HepG2 (cell line): ENCODE measurements around the gene PIEZO1. TPM values are rescaled to one million over a fixed set of nuclear protein-coding genes. Genes with fewer than 3 reads are reported as not detected.
A peak's percentile ranks its signal among the peaks of the same experiment; 100 is the strongest.

Source experiments
- FOSL1 ChIP-seq: sonication (generic); formaldehyde crosslinking; IDR thresholded peaks from 2 replicates; pipeline ENCODE4 v1.9.0; 2021; ENCODE audit warnings: missing genetic modification reagents, borderline replicate concordance
- GATAD1 ChIP-seq: IDR thresholded peaks from 2 replicates; pipeline ENCODE4 v1.6.1; 2016; ENCODE audit warnings: missing genetic modification reagents, missing compliant biosample characterization
- KAT8 ChIP-seq: IDR thresholded peaks from 2 replicates; pipeline ENCODE4 v1.6.1; 2016; ENCODE audit warnings: missing genetic modification reagents, missing compliant biosample characterization
- KDM6A ChIP-seq: IDR thresholded peaks from 2 replicates; pipeline ENCODE4 v1.6.1; 2016; ENCODE audit warnings: low read depth
- MEIS2 ChIP-seq: sonication (generic); formaldehyde crosslinking; IDR thresholded peaks from 2 replicates; pipeline ENCODE4 v1.9.0; 2021; ENCODE audit warnings: mild to moderate bottlenecking, missing genetic modification reagents
- MTA1 ChIP-seq: sonication (generic); formaldehyde crosslinking; IDR thresholded peaks from 2 replicates; pipeline ENCODE4 v1.4.0; 2020; ENCODE audit warnings: missing genetic modification reagents, mild to moderate bottlenecking, borderline replicate concordance
- NFIB ChIP-seq: sonication (generic); formaldehyde crosslinking; IDR thresholded peaks from 2 replicates; pipeline ENCODE4 v1.9.0; 2021; ENCODE audit warnings: missing genetic modification reagents, mild to moderate bottlenecking, borderline replicate concordance
- ONECUT2 ChIP-seq: sonication (generic); formaldehyde crosslinking; IDR thresholded peaks from 2 replicates; pipeline ENCODE4 v1.4.0; 2020; ENCODE audit warnings: missing genetic modification reagents
- POLR2G ChIP-seq: fragments of 200-400 bp; formaldehyde crosslinking; IDR thresholded peaks from 2 replicates; pipeline ENCODE4 v1.6.1; 2018; ENCODE audit warnings: mild to moderate bottlenecking, low read depth, low read length, moderate library complexity
- REXO4 ChIP-seq: sonication (generic); formaldehyde crosslinking; IDR thresholded peaks from 2 replicates; pipeline ENCODE4 v1.8.0; 2022; ENCODE audit warnings: missing genetic modification reagents, mild to moderate bottlenecking, borderline replicate concordance
- SRF ChIP-seq: IDR thresholded peaks from 2 replicates; pipeline ENCODE4 v1.6.1; 2011; ENCODE audit warnings: mild to moderate bottlenecking, low read depth, low read length, moderate library complexity
- SRY ChIP-seq: sonication (generic); formaldehyde crosslinking; IDR thresholded peaks from 2 replicates; pipeline ENCODE4 v1.8.0; 2022; ENCODE audit warnings: mild to moderate bottlenecking, missing genetic modification reagents
- ZMYM4 ChIP-seq: sonication (generic); formaldehyde crosslinking; IDR thresholded peaks from 2 replicates; pipeline ENCODE4 v1.8.1; 2023; ENCODE audit warnings: mild to moderate bottlenecking, missing genetic modification reagents
- ZNF121 ChIP-seq: sonication (generic); formaldehyde crosslinking; IDR thresholded peaks from 2 replicates; pipeline ENCODE4 v1.5.0; 2020; ENCODE audit warnings: mild to moderate bottlenecking, missing genetic modification reagents
- ZNF326 ChIP-seq: sonication (generic); formaldehyde crosslinking; IDR thresholded peaks from 2 replicates; pipeline ENCODE4 v1.4.0; 2020; ENCODE audit warnings: missing genetic modification reagents, borderline replicate concordance
- ZNF430 ChIP-seq: sonication (generic); formaldehyde crosslinking; IDR thresholded peaks from 2 replicates; pipeline ENCODE4 v1.9.0; 2021; ENCODE audit warnings: mild to moderate bottlenecking, missing genetic modification reagents
- ZNF446 ChIP-seq: sonication (generic); formaldehyde crosslinking; IDR thresholded peaks from 2 replicates; pipeline ENCODE4 v1.5.0; 2020; ENCODE audit warnings: mild to moderate bottlenecking, missing genetic modification reagents
- ZNF589 ChIP-seq: sonication (generic); formaldehyde crosslinking; conservative IDR thresholded peaks from 2 replicates; pipeline ENCODE4 v1.8.0; 2022; ENCODE audit warnings: mild to moderate bottlenecking, moderate library complexity, missing genetic modification reagents
- ZNF761 ChIP-seq: sonication (generic); formaldehyde crosslinking; conservative IDR thresholded peaks from 2 replicates; pipeline ENCODE4 v1.4.0; 2020; ENCODE audit warnings: mild to moderate bottlenecking, missing genetic modification reagents
- ZNF777 ChIP-seq: sonication (generic); formaldehyde crosslinking; IDR thresholded peaks from 2 replicates; pipeline ENCODE4 v1.4.0; 2020; ENCODE audit warnings: missing genetic modification reagents
- ZNF883 ChIP-seq: sonication (generic); formaldehyde crosslinking; IDR thresholded peaks from 2 replicates; pipeline ENCODE4 v1.5.1; 2020; ENCODE audit warnings: mild to moderate bottlenecking, missing genetic modification reagents; ENCODE audit errors: not compliant biosample characterization
- ZSCAN21 ChIP-seq: sonication (generic); formaldehyde crosslinking; IDR thresholded peaks from 2 replicates; pipeline ENCODE4 v1.8.0; 2022; ENCODE audit warnings: mild to moderate bottlenecking, missing genetic modification reagents, moderate library complexity, borderline replicate concordance
- polyA plus RNA-seq, 8 experiments: library from polyadenylated mRNA; depleted of rRNA in 3 of 8; stranded (reverse) in 7 of 8; unstranded in 1 of 8; fragments of >200 nt; fragmentation: Illumina TruSeq in 4 of 8; extraction: Trizol in 4 of 8; gene quantifications; 2 replicates each; pipeline versions ENCODE4 v1.2.1 to v1.2.3, GENCODE V29; 2011 to 2016; ENCODE audit warnings: low read depth in 4 of 8, missing spikeins in 1 of 8, mixed read lengths in 1 of 8; ENCODE audit not compliant: insufficient read depth in 1 of 8
- total RNA-seq, 5 experiments: library from RNA; depleted of rRNA; stranded (reverse); fragments of >200 nt; fragmentation: Illumina TruSeq; extraction: Trizol; gene quantifications; 2 replicates each; pipeline ENCODE4 v1.2.3, GENCODE V29; 2016; ENCODE audit warnings: low read depth in 1 of 5
- TF ChIP-seq, protein P1 (sequence below): sonication (generic); formaldehyde crosslinking; IDR thresholded peaks from 2 replicates; pipeline ENCODE4 v1.4.0; 2020; ENCODE audit warnings: missing genetic modification reagents; ENCODE audit errors: not compliant biosample characterization
- TF ChIP-seq, protein P2 (sequence below): sonication (generic); formaldehyde crosslinking; IDR thresholded peaks from 2 replicates; pipeline ENCODE4 v1.4.0; 2020; ENCODE audit warnings: missing genetic modification reagents
- TF ChIP-seq, protein P3 (sequence below): sonication (generic); formaldehyde crosslinking; IDR thresholded peaks from 2 replicates; pipeline ENCODE4 v1.5.1; 2020; ENCODE audit warnings: mild to moderate bottlenecking, missing genetic modification reagents

PIEZO1 gene
- total and polyA plus RNA-seq, 2 of the 13 experiments (the other 11 are each of a cell fraction or from before 2014, with no cell fraction given) = 67.9 to 85.0 TPM

DNA sequence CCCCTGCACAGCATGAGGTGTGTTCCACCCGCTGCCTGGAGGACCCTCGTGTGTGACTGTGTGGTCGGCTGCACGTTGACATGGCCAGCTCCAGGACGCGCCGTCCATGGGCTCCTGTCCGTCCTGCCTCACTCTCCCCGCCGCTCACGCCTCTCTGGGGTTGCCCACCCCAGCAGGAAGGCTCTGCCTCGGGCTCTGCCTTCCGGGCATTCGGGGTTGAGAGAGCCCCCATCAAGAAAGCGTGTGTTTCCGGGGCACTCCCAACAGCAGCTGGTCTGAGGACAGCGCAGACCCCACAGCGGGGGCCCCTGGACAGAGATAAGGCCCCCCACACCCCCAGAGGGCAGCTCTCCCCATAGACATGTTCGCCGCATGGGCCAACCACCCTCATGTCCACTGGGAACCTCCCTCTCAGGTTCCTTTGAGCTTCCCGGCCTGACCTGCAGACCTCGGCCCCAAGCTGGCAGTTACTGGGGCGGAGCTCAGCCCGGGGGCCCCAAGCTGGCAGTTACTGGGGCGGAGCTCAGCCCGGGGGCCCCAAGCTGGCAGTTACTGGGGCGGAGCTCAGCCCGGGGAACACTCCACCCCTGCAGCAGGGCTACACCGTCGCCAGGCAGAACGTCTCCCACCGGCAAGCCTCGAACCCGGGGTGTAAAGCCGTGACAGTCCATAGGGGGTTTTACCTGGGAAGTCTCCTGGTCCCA, 8.4 kb upstream of the PIEZO1 start (continued):
- 0 out of 2 replicates have a peak, but pooled peaks have one; percentile 39 for TF ChIP-seq KAT8 (CRISPR knock-in tag)
- TF ChIP-seq KDM6A = peak; percentile 56; the same call in 1 of the 2 replicates
- TF ChIP-seq SRY (CRISPR knock-in tag) = peak; percentile 47; the same call in 1 of the 2 replicates
- TF ChIP-seq, protein P1, sequence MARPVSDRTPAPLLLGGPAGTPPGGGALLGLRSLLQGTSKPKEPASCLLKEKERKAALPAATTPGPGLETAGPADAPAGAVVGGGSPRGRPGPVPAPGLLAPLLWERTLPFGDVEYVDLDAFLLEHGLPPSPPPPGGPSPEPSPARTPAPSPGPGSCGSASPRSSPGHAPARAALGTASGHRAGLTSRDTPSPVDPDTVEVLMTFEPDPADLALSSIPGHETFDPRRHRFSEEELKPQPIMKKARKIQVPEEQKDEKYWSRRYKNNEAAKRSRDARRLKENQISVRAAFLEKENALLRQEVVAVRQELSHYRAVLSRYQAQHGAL (CRISPR knock-in tag) = no peak
- no peak for TF ChIP-seq MEIS2 (CRISPR knock-in tag)
- TF ChIP-seq NFIB (CRISPR knock-in tag) = no peak
- TF ChIP-seq MTA1 (CRISPR knock-in tag) = peak; percentile 70
- no peak for TF ChIP-seq ZSCAN21 (CRISPR knock-in tag)
- TF ChIP-seq, protein P2, sequence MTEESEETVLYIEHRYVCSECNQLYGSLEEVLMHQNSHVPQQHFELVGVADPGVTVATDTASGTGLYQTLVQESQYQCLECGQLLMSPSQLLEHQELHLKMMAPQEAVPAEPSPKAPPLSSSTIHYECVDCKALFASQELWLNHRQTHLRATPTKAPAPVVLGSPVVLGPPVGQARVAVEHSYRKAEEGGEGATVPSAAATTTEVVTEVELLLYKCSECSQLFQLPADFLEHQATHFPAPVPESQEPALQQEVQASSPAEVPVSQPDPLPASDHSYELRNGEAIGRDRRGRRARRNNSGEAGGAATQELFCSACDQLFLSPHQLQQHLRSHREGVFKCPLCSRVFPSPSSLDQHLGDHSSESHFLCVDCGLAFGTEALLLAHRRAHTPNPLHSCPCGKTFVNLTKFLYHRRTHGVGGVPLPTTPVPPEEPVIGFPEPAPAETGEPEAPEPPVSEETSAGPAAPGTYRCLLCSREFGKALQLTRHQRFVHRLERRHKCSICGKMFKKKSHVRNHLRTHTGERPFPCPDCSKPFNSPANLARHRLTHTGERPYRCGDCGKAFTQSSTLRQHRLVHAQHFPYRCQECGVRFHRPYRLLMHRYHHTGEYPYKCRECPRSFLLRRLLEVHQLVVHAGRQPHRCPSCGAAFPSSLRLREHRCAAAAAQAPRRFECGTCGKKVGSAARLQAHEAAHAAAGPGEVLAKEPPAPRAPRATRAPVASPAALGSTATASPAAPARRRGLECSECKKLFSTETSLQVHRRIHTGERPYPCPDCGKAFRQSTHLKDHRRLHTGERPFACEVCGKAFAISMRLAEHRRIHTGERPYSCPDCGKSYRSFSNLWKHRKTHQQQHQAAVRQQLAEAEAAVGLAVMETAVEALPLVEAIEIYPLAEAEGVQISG (CRISPR knock-in tag) = 0 out of 2 replicates have a peak, but pooled peaks have one; percentile 22
- no peak for TF ChIP-seq REXO4 (CRISPR knock-in tag)
- no peak for TF ChIP-seq SRF
- TF ChIP-seq ZNF761 = 0 out of 2 replicates have a peak, but pooled peaks have one; percentile 50
- 0 out of 2 replicates have a peak, but pooled peaks have one; percentile 4 for TF ChIP-seq GATAD1 (CRISPR knock-in tag)
- no peak for TF ChIP-seq ZNF326 (CRISPR knock-in tag)
- TF ChIP-seq ZNF430 = 0 out of 2 replicates have a peak, but pooled peaks have one; percentile 24
- no peak for TF ChIP-seq ZNF883 (CRISPR knock-in tag)
- TF ChIP-seq ONECUT2 = no peak
- TF ChIP-seq, protein P3, sequence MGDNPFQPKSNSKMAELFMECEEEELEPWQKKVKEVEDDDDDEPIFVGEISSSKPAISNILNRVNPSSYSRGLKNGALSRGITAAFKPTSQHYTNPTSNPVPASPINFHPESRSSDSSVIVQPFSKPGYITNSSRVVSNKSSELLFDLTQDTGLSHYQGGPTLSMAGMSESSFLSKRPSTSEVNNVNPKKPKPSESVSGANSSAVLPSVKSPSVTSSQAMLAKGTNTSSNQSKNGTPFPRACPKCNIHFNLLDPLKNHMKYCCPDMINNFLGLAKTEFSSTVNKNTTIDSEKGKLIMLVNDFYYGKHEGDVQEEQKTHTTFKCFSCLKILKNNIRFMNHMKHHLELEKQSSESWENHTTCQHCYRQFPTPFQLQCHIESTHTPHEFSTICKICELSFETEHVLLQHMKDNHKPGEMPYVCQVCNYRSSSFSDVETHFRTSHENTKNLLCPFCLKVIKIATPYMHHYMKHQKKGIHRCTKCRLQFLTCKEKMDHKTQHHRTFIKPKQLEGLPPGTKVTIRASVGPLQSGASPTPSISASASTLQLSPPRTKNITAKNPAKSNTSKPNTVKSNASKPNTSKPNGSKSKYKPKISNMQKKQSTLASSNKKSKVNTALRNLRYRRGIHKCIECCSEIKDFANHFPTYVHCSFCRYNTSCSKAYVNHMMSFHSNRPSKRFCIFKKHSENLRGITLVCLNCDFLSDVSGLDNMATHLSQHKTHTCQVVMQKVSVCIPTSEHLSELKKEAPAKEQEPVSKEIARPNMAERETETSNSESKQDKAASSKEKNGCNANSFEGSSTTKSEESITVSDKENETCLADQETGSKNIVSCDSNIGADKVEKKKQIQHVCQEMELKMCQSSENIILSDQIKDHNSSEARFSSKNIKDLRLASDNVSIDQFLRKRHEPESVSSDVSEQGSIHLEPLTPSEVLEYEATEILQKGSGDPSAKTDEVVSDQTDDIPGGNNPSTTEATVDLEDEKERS = no peak
- no peak for TF ChIP-seq ZNF121 (CRISPR knock-in tag)
- TF ChIP-seq ZNF777 (CRISPR knock-in tag) = no peak
- no peak for TF ChIP-seq POLR2G
- TF ChIP-seq ZNF446 (CRISPR knock-in tag) = no peak
- no peak for TF ChIP-seq ZNF589
- TF ChIP-seq FOSL1 (CRISPR knock-in tag) = no peak
- TF ChIP-seq ZMYM4 (CRISPR knock-in tag) = peak; percentile 54; the same call in 1 of the 2 replicates
